GM18502 (cell line): ENCODE results near the gene TRERF1.
"Not testable (repeated sequence)": the region's sequence is repeated elsewhere in the genome, so short reads cannot be mapped to it uniquely, and the experiment has no call there.

Experiments
- ATAC-seq: cut with Tn5 transposase; IDR thresholded peaks from one replicate; pipeline ENCODE4 v1.9.1; 2021; ENCODE audit warnings: mild to moderate bottlenecking; ENCODE audit not compliant: unreplicated experiment, poor library complexity

TRERF1 gene

GRCh38 chr6:42230345-42231321, 221.1 kb downstream of the TRERF1 start:
- no peak for ATAC-seq

GRCh38 chr6:42229506-42230119, 222.1 kb downstream of the TRERF1 start:
- no peak for ATAC-seq

GRCh38 chr6:42228305-42228704, 223.4 kb downstream of the TRERF1 start:
- no peak for ATAC-seq

GRCh38 chr6:42227173-42227850, 224.4 kb downstream of the TRERF1 start:
- ATAC-seq = no peak

- ATAC-seq = no peak
These were observed 225.0 kb downstream of the TRERF1 start for GRCh38 chr6:42226645-42227143.

- ATAC-seq = no peak
These were observed 225.5 kb downstream of the TRERF1 start for GRCh38 chr6:42226161-42226611.

GRCh38 chr6:42225419-42225818, 226.3 kb downstream of the TRERF1 start:
- ATAC-seq = no peak

GRCh38 chr6:42225029-42225339, 226.7 kb downstream of the TRERF1 start:
- ATAC-seq = no peak

- peak; percentile 94 for ATAC-seq
These were observed 227.3 kb downstream of the TRERF1 start for GRCh38 chr6:42224222-42225028.

- ATAC-seq = no peak
These were observed 229.3 kb downstream of the TRERF1 start for GRCh38 chr6:42222448-42222847.

GRCh38 chr6:42221546-42221945, 230.2 kb downstream of the TRERF1 start:
- ATAC-seq = no peak

GRCh38 chr6:42220807-42221206, 230.9 kb downstream of the TRERF1 start:
- no peak for ATAC-seq

- peak; percentile 94 for ATAC-seq
These were observed 234.0 kb downstream of the TRERF1 start, which contains the start of gene MRPS10 for GRCh38 chr6:42217519-42218367. Gene MRPS10 (minus strand): TSS chr6:42217861. CDS start chr6:42217849, 12 bp downstream.

- ATAC-seq = no peak
These were observed 234.6 kb downstream of the TRERF1 start for GRCh38 chr6:42217157-42217518.

GRCh38 chr6:42216495-42216894, 235.2 kb downstream of the TRERF1 start:
- not testable (repeated sequence) for ATAC-seq

- no peak for ATAC-seq
These were observed 239.3 kb downstream of the TRERF1 start for GRCh38 chr6:42212442-42212841.

- ATAC-seq = no peak
These were observed 240.0 kb downstream of the TRERF1 start for GRCh38 chr6:42211726-42212125.

GRCh38 chr6:42210551-42210950, 241.2 kb downstream of the TRERF1 start:
- no peak for ATAC-seq

GRCh38 chr6:42207559-42207958, 244.2 kb downstream of the TRERF1 start:
- not testable (repeated sequence) for ATAC-seq
